Immature natural killer cell (primary cell): ENCODE results near the gene CNOT6L. TPM values are rescaled to one million over a fixed set of nuclear protein-coding genes. Genes with fewer than 3 reads are reported as not detected.

Source experiments
- DNase-seq, 3 donors: peaks; one replicate each; pipeline ENCODE4 v3.0.0; 2022; ENCODE audit warnings: mixed read lengths in 1 of 3
- H3K27ac Mint-ChIP-seq, 6 donors: one replicate each; pipeline ENCODE4 v1.8.0; 2020; ENCODE audit warnings: mixed read lengths in 6 of 6, mild to moderate bottlenecking in 5 of 6, inconsistent platforms in 4 of 6, moderate library complexity in 3 of 6
- H3K27me3 Mint-ChIP-seq, 3 donors: one replicate each; pipeline ENCODE4 v1.8.0; 2020 to 2021; ENCODE audit warnings: low read depth in 3 of 3, mild to moderate bottlenecking in 3 of 3, mixed read lengths in 3 of 3, moderate library complexity in 3 of 3, inconsistent platforms in 1 of 3
- H3K36me3 Mint-ChIP-seq, 3 donors: one replicate each; pipeline ENCODE4 v1.8.0; 2020; ENCODE audit warnings: mixed read lengths in 3 of 3, inconsistent platforms in 2 of 3, mild to moderate bottlenecking in 2 of 3
- H3K4me1 Mint-ChIP-seq, 2 donors: one replicate each; pipeline ENCODE4 v1.8.0; 2020; ENCODE audit warnings: inconsistent platforms in 2 of 2, mild to moderate bottlenecking in 2 of 2, mixed read lengths in 2 of 2, moderate library complexity in 1 of 2
- H3K4me3 Mint-ChIP-seq, 5 donors: one replicate each; pipeline ENCODE4 v1.8.0; 2020; ENCODE audit warnings: mild to moderate bottlenecking in 5 of 5, mixed read lengths in 5 of 5, inconsistent platforms in 3 of 5, moderate library complexity in 3 of 5
- H3K9me3 Mint-ChIP-seq, 6 donors: one replicate each; pipeline ENCODE4 v1.8.0; 2020; ENCODE audit warnings: mild to moderate bottlenecking in 6 of 6, mixed read lengths in 6 of 6, inconsistent platforms in 4 of 6, moderate library complexity in 3 of 6
- polyA plus RNA-seq, 3 donors: library from polyadenylated mRNA; unstranded; fragments of 300-500 nt; fragmentation: Illumina TruSeq; gene quantifications; one replicate each; pipeline ENCODE4 v1.2.3, GENCODE V29; 2021

CNOT6L gene
- polyA plus RNA-seq, 3 donors from 2014 or later = 26.0 to 61.8 (median 46.4) TPM

DNA sequence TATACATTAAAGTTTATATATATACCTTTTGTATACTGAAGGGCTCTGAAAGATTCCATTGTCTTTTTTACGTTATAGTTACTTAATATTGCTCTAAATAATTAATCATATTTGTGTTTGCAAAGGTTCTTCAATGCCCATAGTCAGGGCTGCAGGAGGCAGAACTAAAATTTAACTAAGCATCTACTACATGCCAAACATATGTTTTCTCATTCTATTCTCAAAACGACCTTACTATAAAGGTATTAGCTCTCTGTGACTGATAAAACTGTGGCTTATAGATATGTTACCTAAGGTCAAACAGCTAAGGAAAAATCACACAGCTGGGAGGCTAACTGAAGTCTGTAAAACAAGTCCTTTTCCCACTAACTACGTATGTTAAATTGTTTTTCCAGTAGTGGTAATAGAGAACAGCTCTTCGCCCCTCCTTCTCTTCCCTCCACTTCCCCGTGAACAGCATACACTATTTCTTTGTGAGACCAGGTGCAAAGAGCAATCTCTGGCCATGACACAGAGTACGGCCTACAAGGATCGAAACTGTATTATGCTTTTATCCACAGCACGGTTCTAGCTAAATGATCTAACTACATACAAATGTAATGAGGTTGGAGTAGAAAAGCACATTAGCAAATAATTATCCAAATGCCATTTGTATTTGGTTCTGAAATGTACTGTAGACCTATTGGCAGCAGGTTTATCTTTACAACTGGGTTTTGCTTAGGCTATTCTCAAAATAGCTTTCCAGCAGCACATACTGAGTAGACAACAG is 1.7 kb downstream of the CNOT6L start:
- H3K9me3 Mint-ChIP-seq = peaks cover 0 to 2% (median 0%) of the 10 kb centered on the region in 6 donors
- peak overlapping the region; percentile 96 to 99 (median 99) for H3K4me3 Mint-ChIP-seq
- no peak for DNase-seq
- peaks cover 79 to 81% of the 10 kb centered on the region in 2 donors for H3K4me1 Mint-ChIP-seq
- peak overlapping the region; percentile 92 to 99 (median 99) for H3K27ac Mint-ChIP-seq
- peaks cover 18 to 33% (median 31%) of the 10 kb centered on the region in 3 donors for H3K27me3 Mint-ChIP-seq
- peaks cover 3 to 4% (median 3%) of the 10 kb centered on the region in 3 donors for H3K36me3 Mint-ChIP-seq

GRCh38 chr4:77816546-77816945 is 2.6 kb downstream of the CNOT6L start:
- H3K36me3 Mint-ChIP-seq = peaks cover 3 to 6% (median 4%) of the 10 kb centered on the region in 3 donors
- peaks cover 79 to 81% of the 10 kb centered on the region in 2 donors for H3K4me1 Mint-ChIP-seq
- DNase-seq = no peak
- peaks cover 18 to 33% (median 31%) of the 10 kb centered on the region in 3 donors for H3K27me3 Mint-ChIP-seq
- H3K9me3 Mint-ChIP-seq = peaks cover 0 to 2% (median 0%) of the 10 kb centered on the region in 6 donors
- H3K4me3 Mint-ChIP-seq = peak overlapping the region; percentile 53 to 99 (median 73)
- peak overlapping the region; percentile 32 to 78 (median 66) for H3K27ac Mint-ChIP-seq

- Mint-ChIP-seq H3K4me3 (peak overlapping the region; percentile 42 to 66 (median 62)), H3K4me1 (peaks cover 79 to 81% of the 10 kb centered on the region in 2 donors), H3K36me3 (peaks cover 6 to 8% (median 8%) of the 10 kb centered on the region in 3 donors), H3K27me3 (peaks cover 18 to 28% (median 26%) of the 10 kb centered on the region in 3 donors), H3K27ac (peak overlapping the region; percentile 3 to 73 (median 52)), H3K9me3 (peaks cover 0 to 2% (median 0%) of the 10 kb centered on the region in 6 donors)
- DNase-seq = no peak
Observed at GRCh38 chr4:77815636-77816035, 3.5 kb downstream of the CNOT6L start.

DNA sequence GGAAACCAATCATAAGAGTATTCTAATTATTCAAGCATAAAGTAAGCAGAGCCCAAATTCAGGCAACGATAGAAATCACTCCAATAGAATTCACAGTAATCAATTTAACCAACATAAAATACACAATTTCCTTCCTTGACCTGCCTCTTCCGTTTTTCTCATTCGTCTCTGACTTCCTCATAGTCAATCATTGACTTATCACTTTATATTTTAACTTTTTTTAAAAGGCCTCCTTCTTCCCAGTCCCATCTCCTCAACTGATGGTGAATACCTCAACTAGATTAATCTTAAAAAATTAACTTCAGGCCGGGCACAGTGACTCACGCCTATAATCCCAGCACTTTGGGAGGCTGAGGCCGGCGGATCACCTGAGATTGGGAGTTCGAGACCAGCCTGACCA is 13.3 kb downstream of the CNOT6L start:
- DNase-seq = no peak
- H3K4me3 Mint-ChIP-seq = peak overlapping the region; percentile 10 to 48 (median 21)
- H3K9me3 Mint-ChIP-seq = no peaks in the 10 kb centered on the region
- peaks cover 2 to 3% (median 2%) of the 10 kb centered on the region in 3 donors for H3K36me3 Mint-ChIP-seq
- H3K27me3 Mint-ChIP-seq = peaks cover 2 to 16% (median 13%) of the 10 kb centered on the region in 3 donors
- H3K27ac Mint-ChIP-seq = peak overlapping the region in 4 of 6 donors; percentile 10 to 48 (median 36)
- H3K4me1 Mint-ChIP-seq = peaks cover 89 to 99% of the 10 kb centered on the region in 2 donors

- H3K4me3 Mint-ChIP-seq = peak overlapping the region in 2 of 5 donors; percentile 6 to 7
- no peak for DNase-seq
- peaks cover 94 to 100% of the 10 kb centered on the region in 2 donors for H3K4me1 Mint-ChIP-seq
- peaks cover 0 to 3% (median 0%) of the 10 kb centered on the region in 3 donors for H3K36me3 Mint-ChIP-seq
- peaks cover 2 to 13% (median 12%) of the 10 kb centered on the region in 3 donors for H3K27me3 Mint-ChIP-seq
- H3K27ac Mint-ChIP-seq = peak overlapping the region in 3 of 6 donors; percentile 23 to 58 (median 39)
- H3K9me3 Mint-ChIP-seq = no peaks in the 10 kb centered on the region
Observed at GRCh38 chr4:77804471-77804870, 14.7 kb downstream of the CNOT6L start.

- no peaks in the 10 kb centered on the region for H3K9me3 Mint-ChIP-seq
- peaks cover 92 to 100% of the 10 kb centered on the region in 2 donors for H3K4me1 Mint-ChIP-seq
- peak overlapping the region in 5 of 6 donors; percentile 2 to 41 (median 27) for H3K27ac Mint-ChIP-seq
- peaks cover 2 to 9% (median 9%) of the 10 kb centered on the region in 3 donors for H3K27me3 Mint-ChIP-seq
- peaks cover 0 to 3% (median 0%) of the 10 kb centered on the region in 3 donors for H3K36me3 Mint-ChIP-seq
- H3K4me3 Mint-ChIP-seq = peak overlapping the region in 4 of 5 donors; percentile 2 to 21 (median 4)
- no peak for DNase-seq
Observed at GRCh38 chr4:77802402-77802801, 16.8 kb downstream of the CNOT6L start.

GRCh38 chr4:77801260-77801608 is 17.9 kb downstream of the CNOT6L start:
- peaks cover 0 to 7% (median 3%) of the 10 kb centered on the region in 3 donors for H3K36me3 Mint-ChIP-seq
- H3K9me3 Mint-ChIP-seq = no peaks in the 10 kb centered on the region
- peak overlapping the region; percentile 23 to 77 (median 60) for H3K27ac Mint-ChIP-seq
- peaks cover 5 to 12% (median 9%) of the 10 kb centered on the region in 3 donors for H3K27me3 Mint-ChIP-seq
- no peak for DNase-seq
- H3K4me1 Mint-ChIP-seq = peaks cover 92 to 100% of the 10 kb centered on the region in 2 donors
- H3K4me3 Mint-ChIP-seq = peak overlapping the region; percentile 29 to 75 (median 56)

DNA sequence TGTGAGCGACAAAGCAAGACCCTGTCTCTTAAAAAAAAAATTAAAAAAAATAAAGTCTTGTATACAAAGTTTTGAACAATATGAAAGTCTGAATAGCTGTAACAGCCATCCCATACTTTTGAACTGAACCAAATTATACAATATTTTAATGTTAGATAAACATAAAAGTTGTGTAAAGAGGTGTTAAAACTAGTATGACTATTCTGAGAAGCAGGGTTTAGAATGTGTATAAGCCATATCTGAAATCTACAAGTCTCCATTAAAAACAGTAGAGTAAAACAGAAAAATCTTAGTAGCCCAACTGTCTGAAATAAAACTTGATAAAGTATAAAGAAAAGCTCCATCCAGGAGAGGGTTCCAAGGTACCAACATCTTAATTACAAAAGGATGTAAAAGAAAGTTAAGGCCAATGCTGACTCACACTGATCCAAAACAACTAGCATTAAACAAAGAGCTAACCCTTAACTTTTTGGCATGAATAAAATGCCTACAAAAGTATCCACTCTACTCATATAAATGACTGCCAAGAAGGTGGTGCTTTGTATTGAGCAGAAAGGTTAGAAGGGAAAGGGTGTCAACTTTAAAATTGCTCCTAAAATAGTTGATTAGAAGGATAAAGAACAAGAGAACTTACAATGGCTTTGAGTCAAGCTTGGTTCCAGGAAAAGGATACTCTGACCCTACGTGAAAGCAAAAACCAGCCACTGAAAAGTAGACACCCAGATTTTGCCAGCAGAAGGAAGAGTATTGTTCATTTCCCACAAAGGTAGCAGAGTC is 18.5 kb downstream of the CNOT6L start:
- H3K36me3 Mint-ChIP-seq = peaks cover 0 to 8% (median 3%) of the 10 kb centered on the region in 3 donors
- peak overlapping the region; percentile 29 to 75 (median 56) for H3K4me3 Mint-ChIP-seq
- peaks cover 89 to 100% of the 10 kb centered on the region in 2 donors for H3K4me1 Mint-ChIP-seq
- H3K9me3 Mint-ChIP-seq = no peaks in the 10 kb centered on the region
- H3K27me3 Mint-ChIP-seq = peaks cover 5 to 12% (median 7%) of the 10 kb centered on the region in 3 donors
- peak overlapping the region; percentile 23 to 77 (median 60) for H3K27ac Mint-ChIP-seq
- DNase-seq = no peak

- DNase-seq = no peak
- Mint-ChIP-seq H3K36me3 (peaks cover 3 to 12% (median 7%) of the 10 kb centered on the region in 3 donors), H3K9me3 (no peaks in the 10 kb centered on the region), H3K4me1 (peaks cover 88 to 100% of the 10 kb centered on the region in 2 donors), H3K27ac (peak overlapping the region in 5 of 6 donors; percentile 31 to 82 (median 64)), H3K27me3 (peaks cover 5 to 12% (median 5%) of the 10 kb centered on the region in 3 donors), H3K4me3 (peak overlapping the region in 4 of 5 donors; percentile 12 to 56 (median 26))
Observed at GRCh38 chr4:77800077-77800476, 19.1 kb downstream of the CNOT6L start.

GRCh38 chr4:77798385-77798784 is 20.8 kb downstream of the CNOT6L start:
- no peak for DNase-seq
- H3K36me3 Mint-ChIP-seq = peaks cover 3 to 12% (median 7%) of the 10 kb centered on the region in 3 donors
- H3K27ac Mint-ChIP-seq = peak overlapping the region; percentile 51 to 88 (median 78)
- H3K4me3 Mint-ChIP-seq = peak overlapping the region in 4 of 5 donors; percentile 20 to 77 (median 68)
- H3K4me1 Mint-ChIP-seq = peaks cover 86 to 100% of the 10 kb centered on the region in 2 donors
- H3K27me3 Mint-ChIP-seq = peaks cover 5 to 8% (median 5%) of the 10 kb centered on the region in 3 donors
- no peaks in the 10 kb centered on the region for H3K9me3 Mint-ChIP-seq

DNA sequence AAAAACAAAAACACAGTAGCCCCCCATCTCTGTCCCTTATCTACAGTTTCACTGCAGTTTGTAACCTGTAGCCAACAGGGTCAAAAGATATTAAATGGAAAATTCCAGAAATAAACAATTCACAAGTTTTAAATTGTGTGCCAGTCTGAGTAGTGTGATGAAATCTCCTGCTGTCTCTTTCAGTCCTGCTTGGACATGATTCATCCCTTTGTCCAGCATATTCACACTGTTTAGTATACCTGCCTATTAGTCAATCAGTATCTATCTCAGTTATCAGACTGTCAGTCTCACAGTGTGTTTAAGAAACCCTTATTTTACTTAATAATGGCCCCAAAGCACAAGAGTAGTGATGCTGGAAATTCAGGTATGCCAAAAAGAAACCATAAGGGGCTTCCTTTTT is 21.9 kb downstream of the CNOT6L start:
- Mint-ChIP-seq H3K27me3 (peaks cover 5 to 6% (median 5%) of the 10 kb centered on the region in 3 donors), H3K27ac (peak overlapping the region; percentile 12 to 71 (median 40)), H3K36me3 (peaks cover 3 to 12% (median 7%) of the 10 kb centered on the region in 3 donors), H3K4me3 (peak overlapping the region; percentile 29 to 72 (median 41)), H3K9me3 (no peaks in the 10 kb centered on the region), H3K4me1 (peaks cover 86 to 100% of the 10 kb centered on the region in 2 donors)
- no peak for DNase-seq

- Mint-ChIP-seq H3K27ac (peak overlapping the region; percentile 24 to 86 (median 53)), H3K9me3 (no peaks in the 10 kb centered on the region), H3K4me1 (peaks cover 84 to 100% of the 10 kb centered on the region in 2 donors), H3K27me3 (peaks cover 5 to 6% (median 5%) of the 10 kb centered on the region in 3 donors), H3K36me3 (peaks cover 3 to 12% (median 7%) of the 10 kb centered on the region in 3 donors), H3K4me3 (peak overlapping the region in 3 of 5 donors; percentile 44 to 63 (median 49))
- no peak for DNase-seq
Observed at GRCh38 chr4:77795326-77795725, 23.8 kb downstream of the CNOT6L start.

- no peaks in the 10 kb centered on the region for H3K9me3 Mint-ChIP-seq
- peaks cover 81 to 92% of the 10 kb centered on the region in 2 donors for H3K4me1 Mint-ChIP-seq
- peak overlapping the region in 3 of 5 donors; percentile 24 to 50 (median 36) for H3K4me3 Mint-ChIP-seq
- no peak for DNase-seq
- peaks cover 0 to 6% (median 0%) of the 10 kb centered on the region in 3 donors for H3K27me3 Mint-ChIP-seq
- H3K27ac Mint-ChIP-seq = peak overlapping the region in 5 of 6 donors; percentile 17 to 67 (median 46)
- peaks cover 0 to 4% (median 0%) of the 10 kb centered on the region in 3 donors for H3K36me3 Mint-ChIP-seq
Observed at GRCh38 chr4:77790146-77790545, 29.0 kb downstream of the CNOT6L start.
